Brain pericyte (primary cell): Measurements from ENCODE around the gene C22orf31.

Experiments used
- DNase-seq: peaks from one replicate; pipeline ENCODE4 v3.0.0-alpha.2; 2012; ENCODE audit warnings: low read depth, low spot score

The C22orf31 gene

DNA sequence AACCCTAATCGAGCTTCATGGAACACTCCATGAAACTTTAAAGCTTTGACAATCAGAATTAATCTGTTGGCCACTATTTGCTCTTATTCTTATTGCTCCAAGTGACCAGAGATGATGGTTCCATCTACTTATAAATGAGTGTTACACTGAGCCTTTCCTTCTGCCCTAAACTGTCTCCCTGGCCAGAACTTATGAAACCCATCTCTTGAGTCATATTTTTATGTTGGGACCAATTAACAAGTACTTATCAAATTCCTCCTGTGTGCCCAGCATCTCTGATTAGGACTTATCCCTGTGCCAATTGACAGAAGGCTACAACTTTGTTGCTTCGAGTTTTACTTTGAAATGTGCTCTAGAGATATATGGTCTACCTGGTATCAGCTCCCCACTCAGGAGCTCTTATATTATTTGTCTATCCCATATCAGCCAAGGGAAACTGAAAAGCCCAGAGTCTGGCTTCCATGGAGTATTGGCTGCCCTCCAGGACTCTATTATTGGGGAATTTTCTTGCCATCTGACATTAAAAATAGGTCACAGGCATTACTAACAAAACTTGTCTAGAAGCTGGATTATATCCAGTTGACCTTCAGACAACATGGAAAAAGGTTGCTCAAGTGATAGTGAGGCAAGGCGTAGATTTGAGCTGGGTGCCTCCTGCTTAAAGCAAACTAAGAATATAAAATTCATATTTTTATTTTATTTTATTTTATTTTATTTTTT, 20.0 kb upstream of the C22orf31 start:
- DNase-seq: no peak

DNA sequence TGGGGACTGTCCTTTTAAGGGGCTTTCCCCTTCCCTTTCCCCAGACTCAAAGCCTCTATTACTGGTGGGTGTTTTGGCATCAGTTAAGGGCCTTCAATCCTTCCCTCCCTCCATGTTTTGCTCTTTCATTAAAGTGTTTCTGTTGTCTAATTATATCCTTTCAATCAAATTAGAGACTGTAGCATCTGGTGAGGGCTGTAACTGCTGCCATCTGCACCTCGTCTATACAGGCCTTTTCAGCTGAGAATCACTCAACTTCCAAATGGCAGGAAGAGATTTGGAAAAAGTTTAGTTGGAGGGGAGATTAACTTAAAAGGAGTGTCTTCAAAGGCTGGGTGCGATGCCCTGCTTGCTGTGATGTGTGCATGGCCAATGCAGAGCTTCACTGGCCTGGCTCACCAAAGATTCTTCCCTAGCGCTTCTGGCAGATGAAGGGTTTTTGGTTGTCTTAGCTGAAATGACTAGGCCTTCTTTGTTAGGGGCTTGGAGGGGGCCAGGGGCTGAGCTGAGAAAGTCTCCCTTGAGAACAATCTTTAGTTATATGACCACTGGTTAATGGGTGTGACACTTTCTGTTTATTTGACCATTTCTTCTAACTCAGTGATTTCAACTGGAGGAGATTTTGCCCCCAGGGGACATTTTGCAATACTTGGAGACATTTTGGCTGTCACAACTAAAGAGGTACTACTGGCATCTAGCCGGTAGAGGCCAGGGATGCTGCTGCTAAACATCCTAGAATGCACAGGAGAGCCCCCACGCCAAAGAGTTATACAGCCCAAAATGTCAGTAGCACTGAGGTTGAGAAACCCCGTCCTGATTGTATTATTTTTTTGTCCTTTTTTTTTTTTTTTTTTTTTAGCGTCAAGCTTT, 18.7 kb upstream of the C22orf31 start:
- no peak for DNase-seq

DNA sequence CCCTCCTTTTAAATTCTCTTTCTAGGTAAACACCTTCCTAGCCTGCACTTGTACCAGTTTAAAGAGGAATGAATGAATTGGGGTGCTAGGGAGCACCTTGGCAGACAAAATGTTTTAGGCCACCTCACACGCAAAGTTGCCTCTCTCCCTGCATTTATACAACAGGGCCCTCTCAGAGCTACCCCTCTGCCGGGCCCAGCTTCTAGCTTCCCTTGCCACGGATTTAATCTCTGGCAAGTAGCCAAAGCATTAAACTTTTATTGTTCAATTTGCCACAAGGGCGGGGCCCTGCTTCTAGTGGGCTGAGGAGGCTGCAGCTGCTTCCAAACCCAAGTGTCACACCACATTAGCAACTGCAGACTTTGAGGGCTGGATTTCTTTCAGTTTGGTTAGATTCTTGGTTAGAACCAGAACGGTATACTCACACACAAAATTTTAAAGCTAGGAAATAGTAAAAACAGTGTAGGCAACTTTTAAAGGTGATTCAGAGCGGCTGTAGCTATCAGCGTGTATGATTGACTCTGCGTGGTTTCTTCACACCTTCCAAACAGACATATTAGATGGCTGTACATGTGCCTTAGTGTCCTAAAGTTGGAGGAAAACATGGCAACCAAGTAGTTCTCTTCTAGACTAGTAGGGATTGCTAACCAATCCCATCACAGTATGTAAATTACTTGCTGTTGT, 17.7 kb upstream of the C22orf31 start:
- DNase-seq: no peak

DNA sequence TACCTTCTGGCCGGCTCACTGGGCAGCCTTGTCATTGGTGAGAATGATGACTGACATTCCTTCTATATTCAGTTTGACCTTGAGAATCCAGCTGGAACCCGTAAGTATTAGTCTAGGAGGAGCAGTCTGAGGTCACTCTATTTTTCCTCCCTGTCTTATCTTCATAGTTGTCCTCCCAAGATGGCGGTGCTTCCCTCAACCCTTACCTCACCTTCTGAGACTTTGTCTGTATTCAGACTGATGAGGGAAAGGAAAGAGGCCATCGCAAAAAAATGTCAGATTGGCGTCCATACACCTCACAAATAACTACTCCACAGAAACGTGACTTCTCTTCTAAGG, 17.2 kb upstream of the C22orf31 start:
- DNase-seq: no peak

DNA sequence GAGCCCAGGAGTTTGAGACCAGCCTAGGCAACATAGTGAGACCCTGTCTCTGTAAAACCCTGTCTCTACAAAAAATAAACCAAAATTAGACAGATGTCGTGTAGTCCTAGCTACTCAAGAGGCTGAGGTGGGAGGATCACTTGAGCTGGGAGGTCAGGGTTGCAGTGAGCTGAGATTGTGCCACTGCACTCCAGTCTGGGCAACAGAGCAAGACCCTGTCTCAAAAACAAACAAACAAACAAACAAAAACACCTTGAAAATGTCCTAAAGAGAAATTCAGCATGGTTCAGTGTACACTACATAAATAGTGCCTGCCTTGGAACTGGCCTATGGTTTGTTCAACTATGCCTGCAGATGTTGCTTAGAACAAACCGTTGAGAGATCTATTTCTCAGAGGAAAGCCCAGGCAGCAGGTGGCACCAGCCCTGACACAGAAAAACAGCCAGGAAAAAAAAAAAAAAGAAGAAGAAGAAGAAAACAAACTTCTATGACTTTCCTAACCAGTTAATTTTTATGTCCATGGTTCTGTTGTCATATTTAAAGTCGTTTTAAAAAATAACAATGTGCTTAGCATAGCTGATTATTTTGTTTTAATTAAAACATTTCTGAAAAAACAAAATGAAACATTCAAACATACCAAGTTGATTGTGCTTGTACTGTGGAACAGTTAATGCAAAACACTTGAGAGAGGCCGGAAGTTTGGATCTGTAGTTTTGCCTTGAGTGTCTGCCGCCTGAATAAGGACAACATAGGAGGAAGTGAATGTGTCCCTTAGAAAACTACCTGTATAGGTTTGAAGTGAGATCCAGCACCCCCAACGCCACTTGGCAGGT, 16.6 kb upstream of the C22orf31 start:
- DNase-seq: no peak

DNA sequence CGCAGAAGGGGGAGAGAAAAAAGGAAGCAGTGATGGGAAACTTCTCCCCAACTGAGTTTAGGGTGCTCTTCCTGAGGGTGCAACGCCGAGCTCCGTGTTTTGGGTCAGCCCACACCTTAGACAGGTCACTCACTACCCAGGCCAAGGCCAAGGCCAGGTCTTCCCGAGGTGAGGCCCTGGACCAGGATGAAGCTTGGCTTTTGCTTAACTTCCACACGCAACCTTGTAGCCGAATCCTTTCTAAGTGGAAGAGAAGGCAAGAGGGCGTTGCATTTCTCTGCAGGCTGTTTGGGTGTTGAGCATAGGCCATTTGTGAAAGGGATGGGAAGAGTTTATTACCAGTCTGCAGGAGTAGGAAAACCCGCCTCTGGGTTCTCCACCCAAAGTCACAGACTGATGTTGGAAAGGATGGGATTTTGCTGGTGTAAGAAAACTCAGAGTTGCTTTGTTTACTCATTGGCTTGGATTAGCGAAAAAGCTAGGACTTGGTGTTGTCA, 12.7 kb upstream of the C22orf31 start:
- DNase-seq: no peak

DNA sequence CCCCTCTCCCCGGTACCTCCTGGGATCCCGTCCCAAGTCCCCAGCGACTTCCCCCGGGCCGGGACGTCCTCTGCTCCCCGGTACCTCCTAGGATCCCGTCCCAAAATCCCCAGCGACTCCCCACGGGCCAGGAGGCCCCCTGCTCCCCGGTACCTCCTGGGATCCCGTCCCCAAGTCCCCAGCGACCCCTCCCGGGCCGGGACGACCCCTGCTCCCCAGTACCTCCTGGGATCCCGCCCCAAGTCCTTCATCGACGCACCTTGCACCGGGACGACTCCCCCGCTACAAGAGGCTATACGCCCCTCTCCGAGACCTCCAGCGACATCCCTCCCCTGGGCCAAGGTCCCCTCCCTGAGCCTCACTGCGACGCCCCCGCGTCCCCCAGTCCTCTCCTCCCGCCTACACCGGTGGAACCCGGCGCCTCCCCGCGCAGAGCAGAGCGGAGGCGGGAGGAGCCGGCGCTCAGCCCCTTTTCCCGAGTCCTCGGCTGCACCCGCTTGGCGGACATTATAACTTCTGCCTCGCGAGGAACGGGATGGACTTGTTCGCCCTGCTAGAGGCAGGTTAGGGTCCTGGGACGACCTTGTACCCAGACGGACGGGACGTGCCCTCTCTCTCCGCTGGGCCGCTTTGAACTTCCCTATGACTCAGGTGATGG, 12.1 kb upstream of the C22orf31 start:
- no peak for DNase-seq

DNA sequence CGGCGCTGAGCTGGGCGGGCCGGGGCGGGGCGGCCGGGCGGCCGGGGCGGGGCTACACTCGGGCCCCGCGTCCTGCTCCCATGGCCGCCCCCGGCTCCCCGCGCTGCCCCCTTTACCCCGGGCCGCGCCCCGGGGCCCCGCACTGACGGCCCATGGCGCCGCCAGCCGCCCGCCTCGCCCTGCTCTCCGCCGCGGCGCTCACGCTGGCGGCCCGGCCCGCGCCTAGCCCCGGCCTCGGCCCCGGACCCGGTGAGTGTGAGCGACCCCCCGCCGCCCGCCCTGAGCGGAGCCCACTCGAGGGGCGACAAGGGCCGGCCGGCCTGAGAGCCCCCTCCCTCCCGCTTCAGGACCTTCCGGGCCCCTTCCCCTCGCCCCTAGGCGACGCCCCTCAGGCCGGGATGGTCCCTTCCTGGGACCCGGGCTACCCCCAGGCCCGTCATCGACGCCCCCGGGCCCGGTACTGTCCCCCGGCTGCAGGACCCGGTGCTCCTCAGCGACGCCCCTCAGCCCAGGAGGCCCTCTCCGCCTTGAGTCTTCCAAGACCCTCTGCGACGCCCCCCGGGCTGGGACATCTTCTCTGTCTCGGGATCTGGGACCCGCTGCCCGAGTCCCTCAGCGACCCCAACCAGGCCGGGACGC, 11.5 kb upstream of the C22orf31 start, which contains the start of gene KREMEN1:
KREMEN1 (plus strand) TSS at position 57 of the 639 bp plus-strand sequence; CDS start at position 153, 96 bp downstream.
- DNase-seq: no peak

DNA sequence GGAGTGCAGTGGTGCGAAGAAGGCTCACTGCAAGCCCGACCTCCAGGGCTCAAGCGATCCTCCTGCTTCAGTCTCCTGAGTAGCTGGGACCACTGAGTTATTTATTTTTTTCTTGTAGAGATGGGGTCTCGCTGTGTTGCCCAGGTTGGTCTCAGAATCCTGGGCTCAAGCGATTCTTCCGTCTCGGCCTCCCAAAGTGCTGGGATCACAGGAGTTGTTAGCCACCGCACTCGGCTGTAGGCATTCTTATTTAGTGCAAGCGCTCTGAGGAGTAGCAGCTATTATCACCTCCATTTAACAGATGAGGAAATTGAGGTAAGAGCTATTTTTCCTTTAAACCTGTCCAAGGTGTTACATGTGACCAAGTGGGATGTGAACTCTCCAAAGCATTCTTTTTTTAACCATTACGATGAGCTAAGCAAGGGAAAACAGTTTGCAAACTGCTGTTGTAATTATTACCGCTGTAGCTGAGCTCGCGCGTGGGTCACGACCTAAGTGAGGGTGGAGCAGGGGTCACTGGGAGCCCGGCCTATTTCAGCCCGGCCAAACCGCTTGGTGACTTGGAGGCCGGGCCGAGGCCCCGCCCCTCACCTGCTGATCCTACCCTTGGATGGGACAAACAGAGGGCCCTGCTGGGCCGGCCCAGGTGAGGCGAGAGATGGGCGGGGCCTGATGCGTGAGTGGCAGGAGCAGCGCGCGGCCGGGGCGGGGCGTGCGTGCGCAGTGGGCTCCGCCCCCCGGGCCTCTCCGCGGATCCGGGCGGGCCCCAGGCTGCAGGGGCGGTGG, 10.8 kb upstream of the C22orf31 start:
- DNase-seq: no peak

DNA sequence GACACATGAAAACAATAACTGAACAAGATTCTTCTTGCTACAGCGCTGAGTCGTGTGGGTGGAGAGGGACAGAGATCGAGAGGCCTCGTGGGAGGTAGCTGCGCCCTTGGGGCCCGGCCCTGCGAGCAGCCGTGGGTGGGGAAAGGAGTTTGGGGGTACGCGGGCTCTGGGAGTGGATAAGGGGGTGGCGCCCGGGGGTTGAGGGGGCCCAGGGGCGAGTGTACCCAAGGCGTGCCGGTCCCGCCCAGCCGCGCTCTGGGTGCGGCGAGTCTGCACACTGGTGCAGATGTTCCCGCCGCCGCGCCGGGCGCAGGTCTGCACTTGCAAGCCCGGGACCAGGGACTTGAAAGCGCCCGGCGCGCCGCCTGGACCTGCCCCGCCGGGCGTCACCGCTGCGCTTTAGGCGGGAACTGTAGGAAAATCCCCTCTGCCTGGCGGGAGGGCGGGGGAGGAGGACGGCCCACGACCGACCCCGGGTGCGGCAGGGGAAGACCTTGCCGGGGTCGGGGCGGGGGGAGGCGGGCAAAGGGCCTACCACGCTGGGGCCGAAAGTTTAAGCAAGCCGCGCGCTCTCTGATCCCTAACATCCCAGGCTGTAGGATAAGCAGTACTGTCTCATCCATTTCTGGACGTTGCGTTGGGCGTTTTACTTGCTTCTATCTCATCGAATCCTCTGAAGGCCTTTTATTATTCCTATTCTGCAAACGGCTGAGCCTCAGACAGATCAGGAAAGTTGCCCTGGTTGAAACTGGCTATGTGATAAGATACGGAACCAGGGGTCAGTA, 9.8 kb upstream of the C22orf31 start:
- DNase-seq: no peak

DNA sequence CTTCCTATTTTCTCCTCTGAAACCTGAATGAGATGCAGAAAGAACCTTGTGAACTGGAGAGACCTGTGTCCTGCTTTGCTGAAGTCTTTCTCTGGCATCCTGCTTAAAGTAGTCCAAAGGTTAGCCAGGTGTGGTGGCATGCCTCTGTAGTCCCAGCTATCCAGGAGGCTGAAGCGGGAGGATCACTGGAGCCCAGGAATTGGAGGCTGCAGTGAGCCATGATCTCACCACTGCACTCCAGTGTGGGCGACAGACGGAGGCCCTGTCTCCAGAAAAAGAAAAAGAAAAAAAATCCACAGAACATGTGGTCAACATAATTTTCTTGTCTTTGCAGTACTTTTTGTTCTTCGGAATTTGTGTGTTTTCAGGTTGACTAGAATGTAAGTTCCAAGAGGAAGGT, 8.9 kb upstream of the C22orf31 start:
- no peak for DNase-seq

DNA sequence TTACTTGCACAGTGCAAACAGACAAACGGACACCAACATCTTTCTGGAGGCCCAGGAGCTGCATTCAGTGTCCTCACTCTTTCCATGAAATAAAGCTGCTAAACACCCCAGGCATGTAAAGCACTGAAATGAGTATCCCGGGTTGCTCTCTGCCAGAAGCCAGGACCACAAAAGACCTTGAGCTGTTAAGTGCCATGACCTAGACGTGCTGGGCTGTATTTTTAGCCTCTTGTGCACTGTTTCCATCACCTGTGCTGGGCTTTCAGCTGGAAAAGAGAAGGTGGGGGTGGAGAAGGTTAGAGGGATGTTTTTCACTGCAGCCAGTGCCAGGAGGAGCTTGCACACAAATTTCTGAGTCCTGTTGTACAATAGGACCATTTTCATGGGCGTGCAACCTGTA, 7.8 kb upstream of the C22orf31 start:
- DNase-seq: no peak

DNA sequence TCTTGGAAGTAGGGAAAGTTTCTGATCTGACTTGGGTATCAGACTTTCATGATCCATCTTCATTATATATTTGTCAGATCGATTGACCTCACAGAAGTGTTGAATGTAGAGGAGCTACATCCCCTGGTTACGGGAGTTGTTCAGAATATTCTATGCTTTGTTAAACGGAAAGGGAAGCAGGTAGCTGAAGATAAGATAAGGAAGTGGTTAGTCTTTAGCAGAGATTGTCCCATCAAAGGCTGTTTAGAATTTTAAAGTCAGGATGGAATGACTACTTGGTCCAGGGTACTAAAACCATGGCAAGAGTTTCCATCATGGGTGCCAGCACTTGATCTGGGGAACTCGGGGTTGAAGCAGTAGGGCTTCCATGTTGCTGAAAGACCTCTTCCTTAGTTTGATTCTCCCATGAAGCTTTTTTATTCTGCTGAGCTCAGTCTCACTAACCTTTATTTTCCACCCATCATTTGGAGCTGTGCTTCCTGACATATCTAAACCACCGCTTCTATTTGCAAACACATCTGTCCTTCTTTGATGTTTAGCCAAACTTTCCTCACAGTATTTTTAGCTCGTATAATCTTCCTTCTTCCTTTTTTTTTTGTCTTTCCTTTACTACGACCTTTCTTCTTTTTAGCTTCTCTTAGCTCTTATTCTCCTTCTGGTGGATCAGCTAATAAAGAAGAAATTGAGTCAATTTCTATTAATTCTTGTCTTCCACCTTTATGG, 4.0 kb upstream of the C22orf31 start:
- no peak for DNase-seq

DNA sequence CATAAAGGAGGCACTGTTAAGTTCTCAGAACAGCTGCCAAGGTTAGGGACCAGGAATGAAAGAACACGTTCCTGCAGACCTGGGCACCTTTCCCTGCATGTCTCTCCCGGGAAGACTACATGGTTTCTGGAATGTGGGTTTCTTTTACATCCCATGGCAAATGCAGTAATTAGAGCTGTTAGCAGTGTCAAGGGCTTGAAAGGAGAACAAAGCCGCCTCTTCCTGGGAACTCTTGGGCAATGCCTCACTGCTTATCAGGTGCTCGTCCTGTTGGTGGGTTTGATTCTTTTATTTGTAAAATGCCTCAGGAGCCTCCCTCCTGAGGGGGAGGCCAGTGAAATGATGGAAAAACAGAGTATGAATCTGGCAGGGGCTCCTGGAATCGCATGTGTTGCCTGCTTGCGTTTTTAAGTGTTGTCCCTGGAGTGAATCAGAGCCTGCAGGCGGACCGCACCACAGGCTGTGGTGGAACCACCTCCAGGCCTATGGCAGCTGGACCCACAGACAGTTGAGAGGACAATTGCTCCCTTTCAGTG, 723 bp upstream of the C22orf31 start:
- DNase-seq: no peak

DNA sequence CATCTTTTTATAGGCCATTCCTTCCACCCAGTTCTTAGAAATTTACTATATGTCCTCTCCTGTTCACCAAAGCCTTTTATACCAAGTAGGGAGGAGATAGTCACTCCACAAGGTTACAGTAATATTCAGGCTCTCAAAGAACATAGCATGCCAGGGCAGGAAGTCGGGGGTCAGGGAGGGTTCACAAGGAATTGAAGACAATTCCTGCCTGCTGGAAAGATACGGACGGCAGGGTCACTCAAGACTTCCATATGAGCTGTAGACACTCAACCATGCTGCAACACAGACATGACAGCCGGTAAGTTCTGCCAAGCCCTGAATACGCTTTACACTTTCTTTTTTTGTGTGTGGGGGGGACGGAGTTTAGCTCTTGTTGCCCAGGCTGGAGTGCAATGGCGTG, 700 bp downstream of the C22orf31 start:
- DNase-seq: no peak

DNA sequence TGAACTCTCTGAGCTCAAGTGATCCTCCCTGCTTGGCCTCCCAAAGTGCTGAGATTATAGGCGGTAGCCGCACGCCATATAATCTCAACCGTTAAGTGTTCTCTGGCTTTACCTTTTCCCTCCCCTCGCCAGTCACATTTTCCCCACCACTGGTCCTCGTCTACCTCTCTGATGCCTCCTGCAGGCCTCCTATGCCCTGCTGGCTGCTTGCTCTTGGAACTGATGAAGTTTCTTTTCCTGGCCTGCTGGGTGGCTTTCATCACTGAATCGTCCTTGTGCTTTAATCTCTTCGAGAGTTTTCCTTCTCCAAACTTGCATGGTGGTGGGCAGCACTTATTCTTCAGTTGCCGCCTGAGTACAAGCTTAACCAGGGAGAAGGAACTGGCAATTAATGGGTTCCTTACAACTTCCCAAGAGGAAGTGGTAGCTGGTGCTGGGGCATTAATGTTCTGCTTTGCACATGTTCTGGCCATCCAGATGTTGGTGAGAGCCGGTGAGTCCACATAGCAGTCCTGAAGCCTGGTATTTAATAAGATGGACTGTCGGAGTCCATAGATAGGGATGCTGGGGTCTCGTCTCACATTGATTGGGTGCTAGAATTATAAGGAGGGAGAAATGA, 1.3 kb downstream of the C22orf31 start:
- no peak for DNase-seq

DNA sequence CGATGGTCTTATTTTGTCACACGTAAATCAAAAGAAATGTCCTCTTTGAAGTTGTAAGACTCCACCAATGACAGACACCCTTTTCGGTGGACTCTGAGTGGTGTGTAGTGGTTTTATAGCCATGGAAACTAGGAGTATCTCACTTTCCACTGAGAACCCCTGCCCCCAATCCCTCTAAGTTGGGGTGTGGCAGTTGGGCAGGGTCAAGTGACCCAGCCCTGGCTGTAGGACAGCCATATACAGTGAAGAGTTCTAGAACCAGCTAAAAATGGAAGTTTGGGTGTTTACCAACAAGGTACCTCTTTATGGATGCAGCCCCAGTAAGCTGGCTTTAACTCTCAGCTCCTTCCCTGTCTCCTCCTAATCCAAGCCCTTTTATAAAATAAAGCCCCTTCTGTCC, 5.2 kb downstream of the C22orf31 start:
- no peak for DNase-seq
